ENCODE results near the gene FEM1B.

FEM1B gene

DNA sequence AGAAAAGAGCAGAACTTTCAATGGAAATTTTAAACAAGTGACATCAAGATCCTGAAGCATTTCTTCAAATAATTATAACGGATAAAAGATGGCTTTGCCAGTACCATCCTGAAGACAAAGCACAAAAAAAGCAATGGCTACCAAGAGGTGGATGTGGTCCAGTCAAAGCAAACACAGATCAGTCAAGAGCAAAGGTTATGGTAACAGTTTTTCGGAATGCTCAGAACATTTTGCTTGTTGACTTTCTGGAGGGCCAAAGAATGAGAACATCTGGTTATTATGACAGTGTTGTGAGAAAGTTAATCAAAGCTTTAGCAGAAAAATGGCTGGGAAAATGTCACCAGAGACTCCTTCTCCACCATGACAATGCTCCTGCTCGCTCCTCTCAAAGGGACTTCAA is 31.5 kb downstream of the FEM1B start:
- no peak for DNase-seq

DNA sequence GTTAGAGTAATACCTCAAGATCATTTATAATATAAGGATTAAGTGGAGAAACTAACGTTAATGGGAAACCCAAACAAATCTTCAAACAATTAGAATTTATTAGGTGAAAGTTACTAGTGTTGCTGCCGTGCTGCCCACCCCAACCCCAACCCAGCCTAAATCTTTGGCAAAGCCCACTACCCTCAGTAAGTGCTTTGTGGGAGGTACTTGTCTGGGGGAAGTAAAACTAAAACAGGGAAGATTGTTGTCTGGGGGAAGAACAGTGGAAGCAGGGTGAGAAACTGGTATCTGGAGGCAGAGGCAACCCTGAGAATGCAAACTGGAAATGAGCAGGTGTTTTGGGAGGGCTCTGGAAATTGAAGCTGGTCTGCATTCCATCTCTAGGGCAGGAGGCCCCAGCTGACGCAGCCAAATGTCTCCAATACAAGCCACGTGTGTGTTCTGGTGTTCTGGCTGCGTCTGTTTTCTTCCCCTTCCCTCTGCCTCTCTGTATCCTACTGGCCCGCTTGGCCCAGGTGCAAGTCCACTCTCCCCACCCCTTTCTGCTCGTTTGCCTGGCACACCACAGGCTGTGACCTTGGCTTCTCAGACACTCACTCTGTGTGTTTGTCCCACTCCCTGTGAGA is 32.7 kb downstream of the FEM1B start:
- no peak for DNase-seq

GRCh38 chr15:68310804-68311463 is 33.4 kb downstream of the FEM1B start:
- no peak for DNase-seq

GRCh38 chr15:68311464-68311835 is 33.9 kb downstream of the FEM1B start:
- DNase-seq: no peak

GRCh38 chr15:68311859-68312557 is 34.5 kb downstream of the FEM1B start:
- DNase-seq: no peak

DNA sequence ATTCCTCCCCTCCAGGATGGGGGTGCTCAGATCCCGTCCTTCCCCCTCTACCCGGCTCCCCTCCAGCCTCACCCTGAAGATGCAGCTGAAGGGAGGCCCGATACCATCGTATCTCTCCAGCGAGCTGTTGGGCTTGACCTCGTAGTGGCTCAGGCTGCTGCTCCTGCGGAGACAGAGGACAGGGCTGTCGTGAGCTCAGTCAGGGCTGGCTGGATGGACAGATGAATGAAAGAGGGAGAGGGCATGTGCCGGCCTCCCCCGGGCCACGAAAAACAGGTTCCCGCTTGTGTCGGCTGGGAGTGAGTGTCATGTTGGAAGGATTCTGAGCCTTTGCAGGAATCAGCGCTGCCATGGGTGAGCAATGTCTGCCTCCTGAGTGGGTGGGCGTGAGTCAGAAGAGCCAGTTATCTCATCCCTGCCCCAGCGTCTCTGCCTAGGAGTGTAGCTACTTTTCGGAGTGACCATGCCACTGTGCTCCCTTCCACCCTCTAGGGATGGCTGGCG is 35.2 kb downstream of the FEM1B start:
- DNase-seq: no peak

- DNase-seq: no peak
These were observed 36.2 kb downstream of the FEM1B start for GRCh38 chr15:68313501-68314410.

GRCh38 chr15:68314563-68314962 is 37.0 kb downstream of the FEM1B start:
- DNase-seq: no peak

DNA sequence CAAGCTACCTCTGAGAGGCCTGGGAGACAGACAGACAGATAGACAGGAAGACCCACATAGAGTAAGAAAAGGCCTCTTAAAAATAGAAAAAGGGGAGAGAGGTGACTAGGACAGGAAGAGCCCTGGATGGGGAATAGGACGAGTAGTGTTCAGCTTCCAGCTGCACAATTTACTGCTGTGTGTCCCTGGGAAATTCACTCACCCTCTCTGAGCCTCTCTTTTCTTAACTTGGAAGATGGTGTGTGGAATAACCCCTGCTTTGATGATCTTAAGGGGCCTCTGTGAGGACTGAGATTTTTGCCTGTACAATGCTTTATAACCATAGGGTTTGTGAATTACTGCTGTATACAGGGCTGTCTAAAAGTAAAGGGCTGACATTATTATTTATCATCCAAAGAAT is 37.5 kb downstream of the FEM1B start:
- DNase-seq: no peak

GRCh38 chr15:68315495-68316031 is 38.0 kb downstream of the FEM1B start:
- no peak for DNase-seq

DNA sequence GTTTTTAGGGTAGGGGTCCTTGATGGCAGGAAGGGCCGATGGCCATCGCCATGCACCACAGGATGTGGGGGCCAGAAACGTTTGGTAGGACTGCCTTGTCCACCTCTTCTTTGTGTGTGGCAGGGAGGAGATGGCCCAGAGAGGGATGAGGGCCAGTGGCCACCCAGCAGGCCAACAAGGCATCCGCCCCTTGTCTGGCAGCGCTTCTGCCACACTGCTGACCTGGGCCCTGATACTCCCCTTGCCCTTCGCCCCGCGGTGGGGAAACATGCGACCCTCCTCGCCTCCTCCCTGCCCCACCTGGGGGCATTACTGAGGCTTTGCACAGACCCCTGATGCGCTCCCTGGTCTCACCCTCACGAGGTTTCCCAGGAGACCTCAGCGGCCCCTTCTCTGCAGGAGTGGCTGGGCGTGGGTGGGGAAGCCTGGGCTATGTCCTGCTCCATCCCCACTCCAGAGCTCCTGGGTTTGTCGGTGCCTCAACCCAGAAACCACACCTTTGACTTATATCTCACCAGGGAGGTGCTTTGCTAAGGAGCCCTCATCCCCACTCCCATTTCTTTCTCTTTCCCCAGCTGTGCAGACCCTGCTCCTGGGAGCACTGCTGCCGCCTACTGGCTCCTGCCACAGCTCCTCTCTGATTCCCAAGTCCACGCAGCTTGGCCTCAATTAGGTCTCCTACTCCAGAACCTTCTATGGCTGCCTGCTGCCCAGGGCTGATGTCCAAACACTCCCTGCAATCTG is 38.7 kb downstream of the FEM1B start:
- no peak for DNase-seq

- no peak for DNase-seq
These were observed 39.9 kb downstream of the FEM1B start for GRCh38 chr15:68317281-68318007.

DNA sequence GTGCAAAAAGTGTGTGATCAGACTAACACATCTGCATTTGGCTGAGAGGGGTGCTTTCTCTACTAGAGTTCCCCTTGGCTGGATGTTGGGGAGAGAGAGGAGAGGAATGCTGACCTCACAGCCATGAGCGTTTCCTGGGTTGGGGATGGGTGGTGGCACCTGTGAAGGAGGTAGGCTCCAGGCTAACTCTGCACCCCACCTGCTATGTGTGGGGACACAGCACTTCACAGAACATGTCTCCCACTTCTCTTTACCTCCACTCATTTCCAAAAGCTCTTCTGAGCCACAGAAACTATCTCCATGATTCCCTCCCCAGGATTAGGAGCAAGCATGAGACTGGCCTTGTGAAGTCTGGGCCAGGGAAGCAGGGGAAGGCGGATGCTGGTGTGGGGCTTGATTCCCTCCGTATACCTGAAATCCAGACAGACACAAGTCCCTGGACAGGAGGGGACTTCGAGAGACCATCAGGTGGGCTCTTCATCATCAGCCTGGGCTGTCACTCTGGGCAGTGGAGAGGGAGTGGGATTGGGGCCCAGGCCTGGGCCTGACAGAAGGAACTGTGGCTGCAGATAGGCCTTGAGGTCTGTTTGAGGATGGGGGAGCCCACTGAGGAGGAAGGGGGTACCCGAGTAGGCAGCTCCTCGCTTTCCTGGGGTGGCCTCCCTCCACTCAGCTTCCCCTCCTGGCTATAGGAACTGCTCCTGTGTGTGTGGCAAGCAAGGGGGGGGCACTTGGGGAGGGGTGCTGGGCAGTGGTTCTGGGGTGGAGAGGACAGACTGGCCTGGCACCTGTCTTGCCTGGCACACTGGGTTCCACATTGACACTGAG is 40.7 kb downstream of the FEM1B start:
- no peak for DNase-seq

GRCh38 chr15:68318931-68319909 is 41.7 kb downstream of the FEM1B start:
- DNase-seq: no peak

- DNase-seq: no peak
These were observed 42.5 kb downstream of the FEM1B start for GRCh38 chr15:68319997-68320396.

DNA sequence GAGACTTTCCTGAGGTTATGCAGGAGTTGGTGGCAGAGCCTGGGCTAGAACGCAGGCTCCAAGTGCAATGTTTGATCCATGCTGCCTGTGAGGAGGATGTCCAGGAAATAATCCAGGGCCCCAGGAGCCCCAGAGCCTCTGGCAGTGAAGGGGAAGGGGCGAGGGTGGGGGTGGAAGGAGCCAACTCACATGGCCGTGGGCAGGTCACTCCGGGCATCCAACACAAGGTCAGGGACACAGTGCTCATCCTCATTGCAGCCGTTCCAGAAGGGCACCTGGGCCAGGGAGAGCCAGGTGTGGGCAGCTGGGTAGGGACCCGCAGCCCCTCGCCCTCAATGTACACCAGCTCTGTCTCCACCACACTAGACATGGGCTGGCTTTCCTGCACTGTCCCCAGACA is 43.7 kb downstream of the FEM1B start:
- no peak for DNase-seq

DNA sequence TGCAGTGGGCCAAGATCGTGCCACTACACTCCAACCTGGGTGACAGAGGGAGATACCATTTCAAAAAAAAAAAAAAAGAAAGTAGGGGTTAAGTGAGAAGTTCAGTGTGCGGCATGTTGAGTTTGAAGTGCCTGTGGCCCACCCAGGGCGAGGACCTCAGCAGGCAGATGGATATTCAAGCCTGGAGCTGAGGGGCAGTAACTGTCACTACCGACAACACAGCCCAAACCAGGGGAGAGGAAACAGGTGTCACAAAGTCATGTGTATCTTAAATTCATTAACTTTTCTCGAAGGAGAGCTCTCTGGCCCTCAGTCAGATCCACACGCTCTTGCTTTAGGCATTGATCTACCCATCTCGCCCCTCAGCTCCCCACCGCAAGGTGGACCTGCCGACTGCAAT is 45.3 kb downstream of the FEM1B start:
- no peak for DNase-seq

DNA sequence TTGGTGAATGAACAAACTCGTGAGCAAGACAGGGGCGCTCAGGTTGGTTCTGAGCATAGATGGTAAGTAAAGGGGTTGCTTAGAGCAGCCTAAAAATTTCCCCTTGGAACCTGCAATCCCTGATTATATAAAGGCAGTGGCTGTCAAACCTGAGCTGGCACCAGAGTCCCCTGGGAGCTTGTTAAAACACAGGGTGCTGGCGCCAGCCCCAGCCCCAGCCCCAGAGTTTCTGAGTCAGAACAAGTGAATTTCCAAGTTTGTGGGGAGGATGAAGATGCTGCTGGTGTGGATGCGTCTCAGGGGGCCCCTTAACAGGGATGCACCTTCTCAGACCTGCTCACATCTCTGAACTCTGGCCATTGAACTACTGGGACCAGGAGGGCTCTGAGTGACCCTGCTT is 48.2 kb downstream of the FEM1B start:
- DNase-seq: no peak

GRCh38 chr15:68326711-68327354 is 49.3 kb downstream of the FEM1B start:
- no peak for DNase-seq
